LNCaP clone FGC (cell line): ENCODE results near the gene PCDHGA6.

ENCODE experiments used
- DNase-seq: peaks from one replicate; pipeline ENCODE4 v3.0.0-alpha.2; 2011; ENCODE audit warnings: low read depth
- H3K4me3 ChIP-seq: 2 replicates; pipeline ENCODE4 v1.5.1; 2011; ENCODE audit warnings: mild to moderate bottlenecking, low read depth, low read length, control low read depth
- CTCF ChIP-seq: IDR thresholded peaks from 2 replicates; pipeline ENCODE4 v1.5.1; 2012; ENCODE audit warnings: mild to moderate bottlenecking; ENCODE audit not compliant: control insufficient read depth, insufficient read depth; ENCODE audit errors: extremely low read depth

PCDHGA6 gene

GRCh38 chr5:141422742-141423291 is 49.1 kb downstream of the PCDHGA6 start:
- TF ChIP-seq CTCF: no peak
- DNase-seq: no peak
- H3K4me3 ChIP-seq: no peak overlapping the region

- TF ChIP-seq CTCF: no peak
- no peak for DNase-seq
- no peak overlapping the region for H3K4me3 ChIP-seq
Measured at GRCh38 chr5:141427783-141428426, 54.2 kb downstream of the PCDHGA6 start.
